ENCODE data around the gene CNOT8.

CNOT8 gene

GRCh38 chr5:154819546-154819945 lies 38.9 kb upstream of the CNOT8 start:
- no peak for TF ChIP-seq MAX (IDR thresholded peaks at IDR 0.05)
- TF ChIP-seq EP300 (IDR thresholded peaks at IDR 0.05; ENCODE audit: borderline replicate concordance), result no peak

GRCh38 chr5:154820383-154820782 lies 38.0 kb upstream of the CNOT8 start:
- TF ChIP-seq NFIC (IDR thresholded peaks at IDR 0.05) (no peak), ZBTB7A (IDR thresholded peaks at IDR 0.05; ENCODE audit: low read depth) (no peak), REST (IDR thresholded peaks at IDR 0.05; ENCODE audit: low read depth) (no peak), YY1 (IDR thresholded peaks at IDR 0.05; ENCODE audit: low read depth) (no peak), RAD21 (IDR thresholded peaks at IDR 0.05; ENCODE audit: low read depth) (no peak), CREB1 (IDR thresholded peaks at IDR 0.05; ENCODE audit: low read depth) (no peak), USF1 (IDR thresholded peaks at IDR 0.05) (no peak), CEBPB (IDR thresholded peaks at IDR 0.05) (no peak)

- TF ChIP-seq TCF12 (IDR thresholded peaks at IDR 0.05; ENCODE audit: low read depth), result no peak
- TF ChIP-seq MAX (IDR thresholded peaks at IDR 0.05), result no peak
- no peak for TF ChIP-seq EP300 (IDR thresholded peaks at IDR 0.05; ENCODE audit: borderline replicate concordance)
- TF ChIP-seq YY1 (IDR thresholded peaks at IDR 0.05; ENCODE audit: low read depth), result no peak
- TF ChIP-seq CEBPB (IDR thresholded peaks at IDR 0.05), result no peak
- no peak for TF ChIP-seq EGR1 (IDR thresholded peaks at IDR 0.05)
- TF ChIP-seq REST (IDR thresholded peaks at IDR 0.05; ENCODE audit: low read depth), result no peak
- TF ChIP-seq USF1 (IDR thresholded peaks at IDR 0.05), result no peak
- TF ChIP-seq TAF1 (IDR thresholded peaks at IDR 0.05; ENCODE audit: low read depth), result no peak
Observed at GRCh38 chr5:154823605-154824004, 34.8 kb upstream of the CNOT8 start.

- TF ChIP-seq FOXM1 (IDR thresholded peaks at IDR 0.05; ENCODE audit: borderline replicate concordance, low read depth) (no peak), MAX (IDR thresholded peaks at IDR 0.05) (no peak), NFIC (IDR thresholded peaks at IDR 0.05) (no peak)
Observed at GRCh38 chr5:154824070-154824469, 34.4 kb upstream of the CNOT8 start.

GRCh38 chr5:154829181-154829588 lies 29.2 kb upstream of the CNOT8 start:
- TF ChIP-seq EP300 (IDR thresholded peaks at IDR 0.05; ENCODE audit: borderline replicate concordance) (no peak), ZBTB7A (IDR thresholded peaks at IDR 0.05; ENCODE audit: low read depth) (no peak), RAD21 (IDR thresholded peaks at IDR 0.05; ENCODE audit: low read depth) (no peak), TCF12 (IDR thresholded peaks at IDR 0.05; ENCODE audit: low read depth) (no peak), TAF1 (IDR thresholded peaks at IDR 0.05; ENCODE audit: low read depth) (no peak), MAX (IDR thresholded peaks at IDR 0.05) (no peak), YY1 (IDR thresholded peaks at IDR 0.05; ENCODE audit: low read depth) (no peak), CREB1 (IDR thresholded peaks at IDR 0.05; ENCODE audit: low read depth) (no peak), USF1 (IDR thresholded peaks at IDR 0.05) (no peak)

GRCh38 chr5:154829589-154830218 lies 28.7 kb upstream of the CNOT8 start:
- no peak for TF ChIP-seq TCF12 (IDR thresholded peaks at IDR 0.05; ENCODE audit: low read depth)
- TF ChIP-seq CREB1 (IDR thresholded peaks at IDR 0.05; ENCODE audit: low read depth), result no peak
- no peak for TF ChIP-seq RAD21 (IDR thresholded peaks at IDR 0.05; ENCODE audit: low read depth)
- TF ChIP-seq NFIC (IDR thresholded peaks at IDR 0.05), result no peak
- no peak for TF ChIP-seq MAX (IDR thresholded peaks at IDR 0.05)
- no peak for TF ChIP-seq ZBTB7A (IDR thresholded peaks at IDR 0.05; ENCODE audit: low read depth)
- TF ChIP-seq TEAD4 (IDR thresholded peaks at IDR 0.05), result no peak
- TF ChIP-seq EGR1 (IDR thresholded peaks at IDR 0.05), result no peak
- TF ChIP-seq CEBPB (IDR thresholded peaks at IDR 0.05), result no peak
- TF ChIP-seq YY1 (IDR thresholded peaks at IDR 0.05; ENCODE audit: low read depth), result no peak
- TF ChIP-seq REST (IDR thresholded peaks at IDR 0.05; ENCODE audit: low read depth), result no peak
- no peak for TF ChIP-seq USF1 (IDR thresholded peaks at IDR 0.05)
- no peak for TF ChIP-seq TAF1 (IDR thresholded peaks at IDR 0.05; ENCODE audit: low read depth)
- TF ChIP-seq FOXM1 (IDR thresholded peaks at IDR 0.05; ENCODE audit: borderline replicate concordance, low read depth), result no peak
- no peak for TF ChIP-seq EP300 (IDR thresholded peaks at IDR 0.05; ENCODE audit: borderline replicate concordance)
